ENCODE data around the gene RSU1.

RSU1 gene

GRCh38 chr10:16559236-16559773, 257.9 kb downstream of the RSU1 start:
- CTCF ChIA-PET, result interaction anchor here (1.1 kb wide), 1 partner anchor 25 kb away, joined by 3 read pairs; no protein-coding TSS in a partner anchor

GRCh38 chr10:16547973-16548372, 269.3 kb downstream of the RSU1 start:
- Histone ChIP-seq H3K27ac (ENCODE audit: insufficient read depth in 1 of 2, low read depth in 1 of 2, low read length in 2 of 2, poor library complexity in 1 of 2, severe bottlenecking in 2 of 2) (no peak overlapping the region), H3K4me1 (ENCODE audit: control extremely low read depth in 1 of 4, control insufficient read depth in 4 of 4, insufficient read depth in 4 of 4, low read length in 3 of 4) (no peaks in the 10 kb centered on the region), H3K27me3 (replicated peaks in 2 of 5; ENCODE audit: control insufficient read depth in 4 of 5, insufficient read depth in 5 of 5, low read length in 4 of 5) (no peaks in the 10 kb centered on the region), H3K9me3 (ENCODE audit: control extremely low read depth in 1 of 5, control insufficient read depth in 4 of 5, insufficient read depth in 2 of 5, low read depth in 1 of 5, low read length in 4 of 5) (no peaks in the 10 kb centered on the region), H3K36me3 (ENCODE audit: control insufficient read depth in 4 of 4, insufficient read depth in 4 of 4, low read length in 3 of 4) (no peaks in the 10 kb centered on the region), H3K4me3 (ENCODE audit: control insufficient read depth in 1 of 7, extremely low read depth in 1 of 7, insufficient read depth in 4 of 7, low read depth in 2 of 7, low read length in 6 of 7) (no peak overlapping the region)
- WGBS (ENCODE audit: insufficient coverage), result 100% methylated on average over 1 of the region's 4 CpGs
- CTCF ChIA-PET, result interaction anchor here (0.5 kb wide), 1 partner anchor 197 kb away, joined by 3 read pairs; no protein-coding TSS in a partner anchor
- POLR2A ChIA-PET, result no interaction called here
- no peak for DNase-seq

More at GRCh38 chr10:16559236-16559773, 257.9 kb downstream of the RSU1 start:
- Histone ChIP-seq H3K4me1 (ENCODE audit: control extremely low read depth in 1 of 4, control insufficient read depth in 4 of 4, insufficient read depth in 4 of 4, low read length in 3 of 4) (no peaks in the 10 kb centered on the region), H3K27me3 (replicated peaks in 2 of 5; ENCODE audit: control insufficient read depth in 4 of 5, insufficient read depth in 5 of 5, low read length in 4 of 5) (peaks cover 0 to 1% (median 0%) of the 10 kb centered on the region in 5 experiments), H3K27ac (ENCODE audit: insufficient read depth in 1 of 2, low read depth in 1 of 2, low read length in 2 of 2, poor library complexity in 1 of 2, severe bottlenecking in 2 of 2) (no peak overlapping the region), H3K9me3 (ENCODE audit: control extremely low read depth in 1 of 5, control insufficient read depth in 4 of 5, insufficient read depth in 2 of 5, low read depth in 1 of 5, low read length in 4 of 5) (peaks cover 0 to 6% (median 0%) of the 10 kb centered on the region in 5 experiments), H3K4me3 (ENCODE audit: control insufficient read depth in 1 of 7, extremely low read depth in 1 of 7, insufficient read depth in 4 of 7, low read depth in 2 of 7, low read length in 6 of 7) (no peak overlapping the region), H3K36me3 (ENCODE audit: control insufficient read depth in 4 of 4, insufficient read depth in 4 of 4, low read length in 3 of 4) (no peaks in the 10 kb centered on the region)
- POLR2A ChIA-PET, result no interaction called here
- 90% methylated on average over 5 of the region's 5 CpGs for WGBS (ENCODE audit: insufficient coverage)
- no peak for DNase-seq

- WGBS (ENCODE audit: insufficient coverage), result 44% methylated on average over 3 of the region's 7 CpGs
Observed at GRCh38 chr10:16545116-16545736, 272.0 kb downstream of the RSU1 start.

GRCh38 chr10:16544591-16544990, 272.6 kb downstream of the RSU1 start:
- DNase-seq, result no peak
- H3K36me3 ChIP-seq (ENCODE audit: control insufficient read depth in 4 of 4, insufficient read depth in 4 of 4, low read length in 3 of 4), result no peaks in the 10 kb centered on the region
- POLR2A ChIA-PET, result no interaction called here
- CTCF ChIA-PET, result interaction anchor here (0.6 to 1.9 kb wide), 7 partner anchors 23 to 663 kb away, joined by 3 to 6 read pairs (median 4); partner anchors contain the start of gene C1QL3
- H3K4me1 ChIP-seq (ENCODE audit: control extremely low read depth in 1 of 4, control insufficient read depth in 4 of 4, insufficient read depth in 4 of 4, low read length in 3 of 4), result no peaks in the 10 kb centered on the region
- H3K27ac ChIP-seq (ENCODE audit: insufficient read depth in 1 of 2, low read depth in 1 of 2, low read length in 2 of 2, poor library complexity in 1 of 2, severe bottlenecking in 2 of 2), result no peak overlapping the region
- peaks cover 0 to 3% (median 0%) of the 10 kb centered on the region in 5 experiments for H3K27me3 ChIP-seq (replicated peaks in 2 of 5; ENCODE audit: control insufficient read depth in 4 of 5, insufficient read depth in 5 of 5, low read length in 4 of 5)
- H3K4me3 ChIP-seq (ENCODE audit: control insufficient read depth in 1 of 7, extremely low read depth in 1 of 7, insufficient read depth in 4 of 7, low read depth in 2 of 7, low read length in 6 of 7), result no peak overlapping the region
- WGBS (ENCODE audit: insufficient coverage), result 94% methylated on average over 2 of the region's 4 CpGs
- no peaks in the 10 kb centered on the region for H3K9me3 ChIP-seq (ENCODE audit: control extremely low read depth in 1 of 5, control insufficient read depth in 4 of 5, insufficient read depth in 2 of 5, low read depth in 1 of 5, low read length in 4 of 5)

More at GRCh38 chr10:16545116-16545736, 272.0 kb downstream of the RSU1 start:
- peak; percentile 27 to 57 (median 52) for DNase-seq
- Histone ChIP-seq H3K27me3 (replicated peaks in 2 of 5; ENCODE audit: control insufficient read depth in 4 of 5, insufficient read depth in 5 of 5, low read length in 4 of 5) (no peaks in the 10 kb centered on the region), H3K36me3 (ENCODE audit: control insufficient read depth in 4 of 4, insufficient read depth in 4 of 4, low read length in 3 of 4) (no peaks in the 10 kb centered on the region), H3K4me1 (ENCODE audit: control extremely low read depth in 1 of 4, control insufficient read depth in 4 of 4, insufficient read depth in 4 of 4, low read length in 3 of 4) (no peaks in the 10 kb centered on the region), H3K27ac (ENCODE audit: insufficient read depth in 1 of 2, low read depth in 1 of 2, low read length in 2 of 2, poor library complexity in 1 of 2, severe bottlenecking in 2 of 2) (no peak overlapping the region), H3K9me3 (ENCODE audit: control extremely low read depth in 1 of 5, control insufficient read depth in 4 of 5, insufficient read depth in 2 of 5, low read depth in 1 of 5, low read length in 4 of 5) (no peaks in the 10 kb centered on the region), H3K4me3 (ENCODE audit: control insufficient read depth in 1 of 7, extremely low read depth in 1 of 7, insufficient read depth in 4 of 7, low read depth in 2 of 7, low read length in 6 of 7) (no peak overlapping the region)
- ChIA-PET CTCF (interaction anchor here (0.6 to 1.9 kb wide), 7 partner anchors 24 to 663 kb away, joined by 3 to 6 read pairs (median 4); partner anchors contain the start of gene C1QL3), POLR2A (interaction anchor here (0.6 kb wide), 1 partner anchor 244 kb away, joined by 3 read pairs; no protein-coding TSS in a partner anchor)

DNA sequence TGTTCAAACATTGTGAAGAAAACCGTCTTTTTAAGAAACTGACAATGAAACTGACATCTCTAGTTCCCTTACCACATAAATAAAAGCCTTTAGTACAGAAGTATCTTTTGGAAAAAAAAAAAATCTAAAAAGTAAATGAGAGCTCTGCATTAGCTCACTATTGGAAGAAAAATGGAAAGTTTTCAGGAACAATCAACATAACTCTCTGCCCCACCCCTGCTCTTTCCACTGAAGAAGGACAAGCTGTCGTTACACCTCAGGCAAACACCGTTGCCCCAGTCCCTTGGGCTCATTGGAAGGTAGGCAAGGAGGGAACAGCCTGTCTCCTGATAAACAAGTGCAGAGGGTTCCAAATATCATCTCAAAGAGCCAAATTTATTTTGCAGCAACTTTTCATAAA, 273.1 kb downstream of the RSU1 start:
- 100% methylated on average over 2 of the region's 3 CpGs for WGBS (ENCODE audit: insufficient coverage)
- H3K27me3 ChIP-seq (replicated peaks in 2 of 5; ENCODE audit: control insufficient read depth in 4 of 5, insufficient read depth in 5 of 5, low read length in 4 of 5), result peaks cover 0 to 3% (median 0%) of the 10 kb centered on the region in 5 experiments
- H3K36me3 ChIP-seq (ENCODE audit: control insufficient read depth in 4 of 4, insufficient read depth in 4 of 4, low read length in 3 of 4), result no peaks in the 10 kb centered on the region
- H3K4me3 ChIP-seq (ENCODE audit: control insufficient read depth in 1 of 7, extremely low read depth in 1 of 7, insufficient read depth in 4 of 7, low read depth in 2 of 7, low read length in 6 of 7), result no peak overlapping the region
- no peak overlapping the region for H3K27ac ChIP-seq (ENCODE audit: insufficient read depth in 1 of 2, low read depth in 1 of 2, low read length in 2 of 2, poor library complexity in 1 of 2, severe bottlenecking in 2 of 2)
- ChIA-PET CTCF (interaction anchor here (1.1 kb wide), 2 partner anchors 30 to 53 kb away, joined by 3 to 4 read pairs; no protein-coding TSS in a partner anchor), POLR2A (interaction anchor here (0.7 kb wide), 1 partner anchor 610 kb away, joined by 3 read pairs; no protein-coding TSS in a partner anchor)
- H3K9me3 ChIP-seq (ENCODE audit: control extremely low read depth in 1 of 5, control insufficient read depth in 4 of 5, insufficient read depth in 2 of 5, low read depth in 1 of 5, low read length in 4 of 5), result no peaks in the 10 kb centered on the region
- DNase-seq, result no peak
- no peaks in the 10 kb centered on the region for H3K4me1 ChIP-seq (ENCODE audit: control extremely low read depth in 1 of 4, control insufficient read depth in 4 of 4, insufficient read depth in 4 of 4, low read length in 3 of 4)

Measured in common myeloid progenitor, CD34-positive (primary cell).